ENCODE data around the gene HIF1A.
"Not testable (repeated sequence)": the region's sequence is repeated elsewhere in the genome, so short reads cannot be mapped to it uniquely, and the experiment has no call there.

The HIF1A gene

GRCh38 chr14:61673305-61673704, 22.0 kb upstream of the HIF1A start:
- DNase-seq (ENCODE audit: low spot score): no peak

- DNase-seq (ENCODE audit: low spot score): no peak
These were observed 20.0 kb upstream of the HIF1A start for GRCh38 chr14:61675291-61675690.

- DNase-seq (ENCODE audit: low spot score): no peak
These were observed 17.8 kb upstream of the HIF1A start for GRCh38 chr14:61677479-61677878.

GRCh38 chr14:61678975-61679374, 16.3 kb upstream of the HIF1A start:
- peak; percentile 41 for DNase-seq (ENCODE audit: low spot score)

GRCh38 chr14:61681413-61681812, 13.9 kb upstream of the HIF1A start:
- DNase-seq (ENCODE audit: low spot score): no peak

GRCh38 chr14:61683108-61683507, 12.2 kb upstream of the HIF1A start:
- no peak for DNase-seq (ENCODE audit: low spot score)

GRCh38 chr14:61690039-61690438, 5.3 kb upstream of the HIF1A start:
- no peak for DNase-seq (ENCODE audit: low spot score)

GRCh38 chr14:61690982-61691381, 4.3 kb upstream of the HIF1A start:
- no peak for DNase-seq (ENCODE audit: low spot score)

GRCh38 chr14:61691495-61691894, 3.8 kb upstream of the HIF1A start:
- no peak for DNase-seq (ENCODE audit: low spot score)

GRCh38 chr14:61694039-61694438, 1.3 kb upstream of the HIF1A start:
- no peak for DNase-seq (ENCODE audit: low spot score)

GRCh38 chr14:61695695-61696527, 598 bp downstream of the HIF1A start:
- DNase-seq (ENCODE audit: low spot score): peak; percentile 64

- no peak for DNase-seq (ENCODE audit: low spot score)
These were observed 1.5 kb downstream of the HIF1A start for GRCh38 chr14:61696753-61697318.

- DNase-seq (ENCODE audit: low spot score): no peak
These were observed 3.1 kb downstream of the HIF1A start for GRCh38 chr14:61698206-61698980.

- DNase-seq (ENCODE audit: low spot score): no peak
These were observed 3.7 kb downstream of the HIF1A start for GRCh38 chr14:61699027-61699426.

GRCh38 chr14:61700104-61700886, 5.0 kb downstream of the HIF1A start:
- DNase-seq (ENCODE audit: low spot score): no peak

GRCh38 chr14:61701946-61702345, 6.6 kb downstream of the HIF1A start:
- no peak for DNase-seq (ENCODE audit: low spot score)

GRCh38 chr14:61703342-61704129, 8.2 kb downstream of the HIF1A start:
- no peak for DNase-seq (ENCODE audit: low spot score)

- DNase-seq (ENCODE audit: low spot score): no peak
These were observed 9.2 kb downstream of the HIF1A start for GRCh38 chr14:61704554-61704953.

GRCh38 chr14:61705017-61705416, 9.7 kb downstream of the HIF1A start:
- no peak for DNase-seq (ENCODE audit: low spot score)

GRCh38 chr14:61706096-61706690, 10.9 kb downstream of the HIF1A start:
- DNase-seq (ENCODE audit: low spot score): no peak

- not testable (repeated sequence) for DNase-seq (ENCODE audit: low spot score)
These were observed 12.5 kb downstream of the HIF1A start for GRCh38 chr14:61707774-61708173.

Measured in iPS-NIHi11 (cell line).